Epithelial cell of esophagus (primary cell): ENCODE measurements around the gene CPXM1.

Experiments
- DNase-seq: peaks from one replicate; pipeline ENCODE4 v3.0.0; 2010; ENCODE audit warnings: low read depth
- H3K4me3 ChIP-seq: 2 replicates; pipeline ENCODE4 v1.5.1; 2011; ENCODE audit warnings: mild to moderate bottlenecking, low read length, control low read depth
- TF ChIP-seq, protein P1 (sequence below): IDR thresholded peaks from 2 replicates; pipeline ENCODE4 v1.5.1; 2011; ENCODE audit warnings: low read depth, mild to moderate bottlenecking, low read length, control low read depth, inconsistent platforms; ENCODE audit not compliant: insufficient read depth; ENCODE audit errors: missing control alignments

Gene CPXM1

DNA sequence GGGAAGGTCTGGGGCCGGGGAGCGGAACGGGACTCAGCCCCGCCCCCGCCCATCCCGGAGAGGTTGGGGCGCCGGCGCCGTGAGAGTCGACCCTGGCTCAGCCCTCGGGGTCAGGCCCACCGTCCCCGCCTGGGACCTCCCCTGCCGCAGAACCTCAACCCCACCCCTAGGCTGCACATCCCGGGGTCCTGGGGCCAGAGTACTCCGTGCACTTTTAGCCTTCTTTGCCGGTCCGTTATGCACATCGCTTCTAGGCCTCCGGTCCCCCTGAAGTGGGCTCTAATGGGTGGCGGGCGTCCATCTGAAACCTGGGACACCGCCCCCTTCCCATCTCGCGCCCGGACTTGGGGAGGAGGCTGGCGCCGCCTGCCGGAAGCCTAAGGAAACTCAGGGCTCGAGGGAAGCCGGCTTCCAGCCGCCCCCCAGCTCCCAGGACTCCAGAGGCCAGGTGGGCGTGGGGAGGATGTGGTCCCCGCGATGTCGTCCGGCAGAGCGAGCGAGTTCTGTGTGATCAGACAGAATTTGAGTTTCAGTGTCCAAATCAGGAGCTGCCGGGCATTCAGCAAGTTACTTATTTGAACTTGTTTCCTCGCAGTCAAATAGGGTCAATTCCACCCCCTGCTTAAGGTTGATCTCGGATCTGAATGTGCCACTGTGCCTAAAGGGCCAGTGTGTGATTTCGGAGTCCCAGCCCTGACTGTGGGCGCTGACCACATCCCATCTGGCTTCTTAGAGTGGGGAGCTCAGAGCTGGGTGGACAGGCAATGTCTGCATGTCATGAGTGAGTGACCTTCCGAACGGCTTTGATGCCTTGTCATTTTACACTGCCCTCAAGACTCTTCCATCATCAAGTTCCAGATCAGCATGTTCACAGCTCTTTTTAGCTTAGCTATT lies 47.6 kb downstream of the CPXM1 start:
- peak overlapping the region; percentile 14 for H3K4me3 ChIP-seq
- TF ChIP-seq, protein P1, sequence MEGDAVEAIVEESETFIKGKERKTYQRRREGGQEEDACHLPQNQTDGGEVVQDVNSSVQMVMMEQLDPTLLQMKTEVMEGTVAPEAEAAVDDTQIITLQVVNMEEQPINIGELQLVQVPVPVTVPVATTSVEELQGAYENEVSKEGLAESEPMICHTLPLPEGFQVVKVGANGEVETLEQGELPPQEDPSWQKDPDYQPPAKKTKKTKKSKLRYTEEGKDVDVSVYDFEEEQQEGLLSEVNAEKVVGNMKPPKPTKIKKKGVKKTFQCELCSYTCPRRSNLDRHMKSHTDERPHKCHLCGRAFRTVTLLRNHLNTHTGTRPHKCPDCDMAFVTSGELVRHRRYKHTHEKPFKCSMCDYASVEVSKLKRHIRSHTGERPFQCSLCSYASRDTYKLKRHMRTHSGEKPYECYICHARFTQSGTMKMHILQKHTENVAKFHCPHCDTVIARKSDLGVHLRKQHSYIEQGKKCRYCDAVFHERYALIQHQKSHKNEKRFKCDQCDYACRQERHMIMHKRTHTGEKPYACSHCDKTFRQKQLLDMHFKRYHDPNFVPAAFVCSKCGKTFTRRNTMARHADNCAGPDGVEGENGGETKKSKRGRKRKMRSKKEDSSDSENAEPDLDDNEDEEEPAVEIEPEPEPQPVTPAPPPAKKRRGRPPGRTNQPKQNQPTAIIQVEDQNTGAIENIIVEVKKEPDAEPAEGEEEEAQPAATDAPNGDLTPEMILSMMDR, result peak; percentile 60
- peak; percentile 43 for DNase-seq

DNA sequence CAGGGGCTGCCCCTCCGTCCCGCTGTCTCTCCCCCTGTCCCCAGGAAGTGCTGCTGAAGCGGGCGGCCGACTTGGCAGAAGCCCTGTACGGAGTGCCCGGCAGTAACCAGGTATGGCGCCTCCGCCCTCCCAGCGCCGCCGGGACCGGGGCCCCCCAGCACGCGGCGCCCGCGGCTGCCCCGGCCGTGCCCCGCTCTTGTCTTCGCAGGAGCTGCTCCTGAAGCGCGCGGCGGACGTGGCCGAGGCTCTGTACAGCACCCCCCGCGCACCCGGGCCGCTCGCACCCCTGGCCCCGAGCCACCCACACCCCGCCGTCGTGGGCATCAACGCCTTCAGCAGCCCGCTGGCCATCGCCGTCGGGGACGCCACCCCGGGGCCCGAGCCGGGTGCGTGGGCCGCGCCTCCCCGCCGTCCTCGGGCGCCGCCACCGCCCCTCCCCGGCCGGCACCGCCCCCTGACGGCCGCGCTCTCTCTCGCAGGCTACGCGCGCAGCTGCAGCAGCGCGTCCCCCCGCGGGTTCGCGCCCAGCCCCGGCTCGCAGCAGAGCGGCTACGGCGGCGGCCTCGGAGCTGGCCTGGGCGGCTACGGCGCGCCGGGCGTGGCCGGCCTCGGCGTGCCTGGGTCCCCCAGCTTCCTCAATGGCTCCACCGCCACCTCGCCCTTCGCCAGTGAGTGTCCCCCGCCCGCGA lies 48.4 kb downstream of the CPXM1 start:
- H3K4me3 ChIP-seq, result no peak overlapping the region
- TF ChIP-seq, protein P1, result no peak
- DNase-seq, result no peak

DNA sequence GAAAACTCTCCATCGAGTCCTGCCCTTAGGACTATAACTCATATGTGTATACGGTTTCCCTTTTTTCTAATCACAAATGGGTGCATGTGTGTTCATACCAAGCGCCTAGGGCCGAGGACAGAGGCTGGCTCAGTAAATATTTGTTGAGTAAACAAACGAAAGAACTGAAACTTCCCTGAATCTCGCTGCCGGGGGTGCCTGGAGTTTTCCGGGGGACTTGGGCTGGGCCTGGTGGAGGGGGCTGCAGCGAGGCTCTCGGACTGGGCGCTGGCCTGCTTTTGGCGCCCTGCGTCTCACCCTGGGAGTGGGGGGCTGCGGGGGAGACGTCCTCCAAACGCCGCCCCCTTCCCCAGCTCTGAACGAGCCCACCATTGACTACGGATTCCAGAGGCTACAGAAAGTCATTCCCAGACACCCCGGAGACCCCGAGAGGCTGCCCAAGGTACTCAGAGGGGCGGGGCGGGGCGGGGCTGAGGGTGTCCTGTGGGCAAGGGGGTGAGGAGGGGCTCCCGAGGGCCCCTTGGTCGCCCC lies 49.0 kb downstream of the CPXM1 start:
- H3K4me3 ChIP-seq, result no peak overlapping the region
- DNase-seq, result no peak
- TF ChIP-seq, protein P1, result no peak

DNA sequence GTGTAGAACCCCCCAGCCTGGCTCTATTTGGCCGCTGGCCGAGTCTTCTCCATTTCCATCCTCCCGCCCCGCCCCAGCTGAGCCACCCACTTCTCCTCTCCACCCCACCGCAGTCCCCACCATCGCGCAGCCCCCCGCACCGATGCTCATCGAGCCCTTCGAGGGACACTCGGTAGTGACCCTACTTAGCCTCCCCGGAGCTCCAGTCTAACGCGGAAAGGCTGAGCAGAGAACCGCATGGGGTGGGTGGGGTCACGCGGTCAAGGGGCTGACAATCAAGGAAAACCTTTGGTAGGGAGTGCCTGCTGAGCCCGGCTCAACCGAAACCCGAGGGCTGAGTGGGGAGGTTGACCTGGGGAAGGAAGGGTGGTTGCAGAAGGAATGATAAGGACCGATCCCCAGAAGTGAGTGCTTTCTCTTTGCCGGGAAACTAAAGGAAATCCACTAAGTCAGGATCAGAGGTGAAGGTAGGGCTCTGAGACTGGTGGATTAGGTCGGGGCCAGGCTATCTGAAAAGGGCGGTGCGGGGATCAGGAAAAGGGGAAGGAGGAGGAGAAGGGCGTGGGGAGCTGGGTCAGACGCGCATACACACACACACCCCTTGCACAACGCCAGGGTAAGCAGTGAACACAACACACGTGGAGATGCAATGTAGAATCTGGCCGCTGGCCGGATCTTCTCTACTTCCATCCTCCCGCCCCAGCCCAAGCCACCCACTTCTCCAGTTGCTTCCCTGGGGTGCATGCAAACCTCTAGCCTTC lies 49.8 kb downstream of the CPXM1 start:
- no peak overlapping the region for H3K4me3 ChIP-seq
- peak; percentile 46 for DNase-seq
- TF ChIP-seq, protein P1, result no peak

DNA sequence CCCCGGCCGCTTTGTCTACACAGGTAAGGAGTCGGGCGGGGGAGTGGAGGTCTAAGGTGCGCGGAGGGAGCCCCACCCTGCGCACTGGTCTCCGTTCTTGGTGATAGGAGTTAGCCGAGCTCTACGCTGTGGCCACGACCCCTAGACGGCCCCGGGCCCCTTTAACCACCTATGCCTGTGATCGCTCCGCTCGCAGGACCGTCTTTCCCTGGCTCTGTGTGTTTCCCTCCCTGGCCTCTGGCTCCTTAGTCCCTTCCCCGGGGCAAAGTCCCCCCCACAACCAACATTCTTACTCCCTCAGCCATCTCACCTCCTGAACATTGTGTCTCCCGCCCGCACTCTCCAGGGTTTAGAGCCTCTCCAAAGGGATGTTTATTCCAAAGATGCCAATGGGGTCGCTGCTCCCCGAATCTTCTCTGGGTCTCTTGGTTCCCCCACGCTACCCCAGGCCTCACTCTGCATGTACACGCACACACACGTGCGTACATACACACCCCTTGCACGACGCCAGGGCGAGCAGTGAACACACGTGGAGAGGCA lies 50.4 kb downstream of the CPXM1 start:
- DNase-seq, result no peak
- no peak overlapping the region for H3K4me3 ChIP-seq
- TF ChIP-seq, protein P1, result no peak

DNA sequence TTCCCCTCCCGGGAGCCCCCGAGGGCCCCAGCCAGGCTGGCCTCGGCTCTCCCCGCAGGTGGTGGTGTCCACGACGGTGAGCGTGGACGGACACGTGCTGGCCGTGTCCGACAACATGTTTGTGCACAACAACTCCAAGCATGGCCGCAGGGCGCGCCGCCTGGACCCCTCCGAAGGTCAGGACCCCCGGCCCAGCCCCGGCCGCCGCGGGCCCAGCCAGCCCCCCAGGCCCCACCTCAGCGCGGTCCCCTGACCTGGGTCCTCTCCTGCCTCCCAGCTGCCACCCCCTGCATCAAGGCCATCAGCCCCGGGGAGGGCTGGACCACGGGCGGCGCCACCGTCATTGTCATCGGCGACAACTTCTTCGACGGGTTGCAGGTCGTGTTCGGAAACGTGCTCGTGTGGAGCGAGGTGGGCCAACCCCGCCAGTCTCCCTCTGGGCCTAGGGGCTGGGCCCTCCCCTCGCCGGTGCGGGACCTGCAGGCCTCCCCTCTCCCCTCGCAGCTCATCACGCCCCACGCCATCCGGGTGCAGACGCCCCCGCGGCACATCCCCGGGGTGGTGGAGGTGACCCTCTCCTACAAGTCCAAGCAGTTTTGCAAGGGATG lies 51.0 kb downstream of the CPXM1 start:
- TF ChIP-seq, protein P1, result no peak
- H3K4me3 ChIP-seq, result no peak overlapping the region
- DNase-seq, result no peak
